CD8-positive, alpha-beta memory T cell (primary cell): ENCODE results near the gene TGM6. TPM values are rescaled to one million over a fixed set of nuclear protein-coding genes. Genes with fewer than 3 reads are reported as not detected.

Source experiments
- CTCF ChIA-PET: fragments of 350-600 bp; sonication (Branson Sonifier 250); formaldehyde crosslinking; loops from one replicate; lab custom pipeline; 2021; ENCODE audit warnings: antibody characterized with exemption; lab: Charles Lee
- POLR2A ChIA-PET: fragments of 350-600 bp; sonication (Branson Sonifier 250); formaldehyde crosslinking; loops from one replicate; lab custom pipeline; 2021; ENCODE audit warnings: antibody characterized with exemption; lab: Charles Lee
- DNase-seq, 5 donors: peaks; one replicate each; pipeline versions ENCODE4 v3.0.0 to v3.0.0-alpha.2; 2020 to 2022; ENCODE audit warnings: mixed read lengths in 1 of 5
- H3K27ac ChIP-seq: one replicate; pipeline ENCODE4 v1.7.0; 2013; ENCODE audit warnings: low read depth, mild to moderate bottlenecking, low read length, moderate library complexity
- H3K27me3 ChIP-seq: 2 replicates; pipeline ENCODE4 v1.7.0; 2013; ENCODE audit warnings: low read length, mild to moderate bottlenecking; ENCODE audit not compliant: insufficient read depth, poor library complexity, severe bottlenecking
- H3K36me3 ChIP-seq: 2 replicates; pipeline ENCODE4 v1.7.0; 2013; ENCODE audit warnings: mild to moderate bottlenecking, low read length, moderate library complexity; ENCODE audit not compliant: insufficient read depth
- H3K4me1 ChIP-seq: 2 replicates; pipeline ENCODE4 v1.7.0; 2013; ENCODE audit warnings: mild to moderate bottlenecking, low read length, moderate library complexity; ENCODE audit not compliant: insufficient read depth
- H3K4me3 ChIP-seq: 2 replicates; pipeline ENCODE4 v1.7.0; 2013; ENCODE audit warnings: mild to moderate bottlenecking, low read length
- H3K9me3 ChIP-seq: 2 replicates; pipeline ENCODE4 v1.7.0; 2013; ENCODE audit warnings: mild to moderate bottlenecking, low read length
- H3K27ac Mint-ChIP-seq, 8 donors: one replicate each; pipeline ENCODE4 v1.8.0; 2020 to 2021; ENCODE audit warnings: mixed read lengths in 8 of 8, mild to moderate bottlenecking in 6 of 8, inconsistent platforms in 3 of 8, moderate library complexity in 3 of 8
- H3K27me3 Mint-ChIP-seq, 2 donors: one replicate each; pipeline ENCODE4 v1.8.0; 2020 to 2021; ENCODE audit warnings: mixed read lengths in 2 of 2, mild to moderate bottlenecking in 1 of 2, moderate library complexity in 1 of 2
- H3K36me3 Mint-ChIP-seq, 3 donors: one replicate each; pipeline ENCODE4 v1.8.0; 2020 to 2021; ENCODE audit warnings: mixed read lengths in 3 of 3, inconsistent platforms in 1 of 3, mild to moderate bottlenecking in 1 of 3
- H3K4me1 Mint-ChIP-seq, 3 donors: one replicate each; pipeline ENCODE4 v1.8.0; 2020 to 2021; ENCODE audit warnings: mixed read lengths in 3 of 3, inconsistent platforms in 1 of 3, mild to moderate bottlenecking in 1 of 3
- H3K4me3 Mint-ChIP-seq, 7 donors: one replicate each; pipeline ENCODE4 v1.8.0; 2020 to 2021; ENCODE audit warnings: mixed read lengths in 7 of 7, mild to moderate bottlenecking in 6 of 7, moderate library complexity in 4 of 7, inconsistent platforms in 2 of 7
- H3K9me3 Mint-ChIP-seq, 5 donors: one replicate each; pipeline ENCODE4 v1.8.0; 2020 to 2022; ENCODE audit warnings: mixed read lengths in 5 of 5, mild to moderate bottlenecking in 3 of 5, moderate library complexity in 2 of 5, inconsistent platforms in 1 of 5
- polyA plus RNA-seq: library from polyadenylated mRNA; unstranded; fragments of 300-500 nt; fragmentation: Illumina TruSeq; gene quantifications from one replicate; pipeline ENCODE4 v1.2.3, GENCODE V29; 2021
- total RNA-seq, 2 experiments: library from RNA; stranded (reverse); gene quantifications; one replicate each; pipeline ENCODE4 v1.2.3, GENCODE V29; 2021

Gene TGM6
- total RNA-seq, result not detected
- not detected for polyA plus RNA-seq

DNA sequence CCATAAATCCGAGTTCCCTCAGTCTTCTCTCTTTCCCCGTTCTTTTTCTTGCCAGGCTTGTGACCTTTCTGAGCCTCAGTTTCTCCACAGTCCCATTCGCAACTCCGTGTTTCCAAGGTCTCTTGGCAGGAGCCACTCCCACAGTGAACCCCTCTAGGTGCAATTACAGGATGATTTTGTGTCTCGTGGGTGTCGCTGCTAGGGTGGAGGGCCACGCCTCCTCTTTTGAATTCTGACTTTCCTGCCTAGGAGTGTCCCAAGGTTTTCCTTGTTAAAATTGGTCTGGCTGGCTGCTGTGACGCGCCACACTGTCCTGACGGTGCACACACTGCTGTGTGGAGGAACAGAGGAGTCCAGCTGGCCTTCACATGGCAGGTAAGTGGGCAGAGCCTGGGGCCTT is at the start of gene TGM6:
TGM6 (plus strand) TSS at position 301 of the 400 bp plus-strand sequence; CDS start at position 369, 68 bp downstream.
- H3K9me3 Mint-ChIP-seq, result peaks cover 0 to 2% (median 0%) of the 10 kb centered on the region in 5 donors
- H3K27ac Mint-ChIP-seq, result peak within 1 kb of the TSS in 6 of 8 donors; percentile 28 to 54 (median 37)
- Histone ChIP-seq H3K9me3 (no peaks in the 10 kb centered on the region), H3K4me1 (peaks cover 18% of the 10 kb centered on the region), H3K4me3 (no peak within 1 kb of the TSS), H3K27me3 (no peaks in the 10 kb centered on the region), H3K27ac (no peak within 1 kb of the TSS), H3K36me3 (no peaks in the 10 kb centered on the region)
- peaks cover 22 to 31% (median 24%) of the 10 kb centered on the region in 3 donors for H3K4me1 Mint-ChIP-seq
- no peak for DNase-seq
- ChIA-PET CTCF (no interaction called here), POLR2A (no interaction called here)
- H3K4me3 Mint-ChIP-seq, result peak within 1 kb of the TSS in 6 of 7 donors; percentile 9 to 63 (median 58)
- no peaks in the 10 kb centered on the region for H3K36me3 Mint-ChIP-seq
- peaks cover 9 to 11% of the 10 kb centered on the region in 2 donors for H3K27me3 Mint-ChIP-seq

DNA sequence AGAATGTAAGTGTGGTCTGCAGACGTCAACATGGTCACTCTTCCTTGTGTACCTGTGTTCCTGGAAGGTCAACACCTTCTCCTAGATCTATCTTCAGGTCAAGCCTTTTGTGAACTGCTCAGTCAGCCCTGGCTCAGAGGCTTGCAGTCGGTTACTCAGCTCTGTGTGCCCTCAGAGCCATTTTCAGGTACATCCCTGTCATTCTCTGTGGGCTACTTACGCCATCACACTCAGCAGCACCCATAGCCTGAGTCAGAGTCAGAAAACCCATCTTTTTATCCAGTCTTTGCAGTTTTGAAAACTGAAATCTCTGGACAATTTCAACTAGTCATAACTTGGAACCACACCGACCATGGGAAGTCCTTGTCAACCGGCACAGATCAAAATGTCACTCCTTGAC is 49.6 kb upstream of the TGM6 start:
- POLR2A ChIA-PET, result no interaction called here
- CTCF ChIA-PET, result no interaction called here
- Histone ChIP-seq H3K27ac (no peak overlapping the region), H3K27me3 (no peaks in the 10 kb centered on the region), H3K9me3 (no peaks in the 10 kb centered on the region), H3K4me1 (no peaks in the 10 kb centered on the region), H3K36me3 (no peaks in the 10 kb centered on the region), H3K4me3 (no peak overlapping the region)
- Mint-ChIP-seq H3K4me1 (no peaks in the 10 kb centered on the region), H3K4me3 (no peak overlapping the region), H3K36me3 (no peaks in the 10 kb centered on the region), H3K9me3 (no peaks in the 10 kb centered on the region), H3K27me3 (peaks cover 5 to 39% of the 10 kb centered on the region in 2 donors), H3K27ac (no peak overlapping the region)
- no peak for DNase-seq

GRCh38 chr20:2331901-2332565 is 48.7 kb upstream of the TGM6 start:
- ChIA-PET CTCF (no interaction called here), POLR2A (no interaction called here)
- DNase-seq, result no peak
- H3K9me3 ChIP-seq, result no peaks in the 10 kb centered on the region
- no peaks in the 10 kb centered on the region for H3K4me1 Mint-ChIP-seq
- no peak overlapping the region for H3K4me3 Mint-ChIP-seq
- no peaks in the 10 kb centered on the region for H3K9me3 Mint-ChIP-seq
- H3K4me3 ChIP-seq, result no peak overlapping the region
- H3K27ac ChIP-seq, result no peak overlapping the region
- no peaks in the 10 kb centered on the region for H3K36me3 ChIP-seq
- H3K27ac Mint-ChIP-seq, result no peak overlapping the region
- peaks cover 2 to 35% of the 10 kb centered on the region in 2 donors for H3K27me3 Mint-ChIP-seq
- H3K4me1 ChIP-seq, result no peaks in the 10 kb centered on the region
- H3K27me3 ChIP-seq, result no peaks in the 10 kb centered on the region
- no peaks in the 10 kb centered on the region for H3K36me3 Mint-ChIP-seq

DNA sequence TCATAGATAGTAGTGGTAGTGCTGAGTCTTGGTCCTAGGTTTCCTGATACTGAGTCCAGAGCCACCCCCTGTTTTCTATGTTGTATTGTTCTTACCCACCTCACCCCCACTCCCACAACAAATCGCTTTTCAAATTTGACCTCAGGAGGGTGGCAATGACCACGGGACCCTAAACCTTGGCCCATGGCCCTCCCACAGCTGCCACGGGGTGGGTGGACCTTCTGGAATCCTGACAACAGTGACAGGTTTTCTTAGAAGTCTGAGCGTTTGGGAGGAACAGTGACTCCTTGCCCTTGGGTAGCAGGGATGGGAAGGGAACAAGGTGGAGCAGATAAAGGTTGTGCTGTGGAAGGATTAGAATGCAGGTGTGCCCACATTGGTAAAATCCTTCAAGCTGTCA is 48.0 kb upstream of the TGM6 start:
- DNase-seq, result no peak
- Mint-ChIP-seq H3K9me3 (peaks cover 0 to 1% (median 0%) of the 10 kb centered on the region in 5 donors), H3K27me3 (peaks cover 2 to 35% of the 10 kb centered on the region in 2 donors), H3K36me3 (no peaks in the 10 kb centered on the region), H3K4me3 (no peak overlapping the region), H3K4me1 (no peaks in the 10 kb centered on the region), H3K27ac (no peak overlapping the region)
- Histone ChIP-seq H3K4me3 (no peak overlapping the region), H3K4me1 (no peaks in the 10 kb centered on the region), H3K9me3 (no peaks in the 10 kb centered on the region), H3K27ac (no peak overlapping the region), H3K27me3 (no peaks in the 10 kb centered on the region), H3K36me3 (no peaks in the 10 kb centered on the region)
- ChIA-PET POLR2A (no interaction called here), CTCF (no interaction called here)

GRCh38 chr20:2333821-2334220 is 46.9 kb upstream of the TGM6 start:
- Mint-ChIP-seq H3K27me3 (peaks cover 2 to 34% of the 10 kb centered on the region in 2 donors), H3K4me3 (no peak overlapping the region), H3K27ac (peak overlapping the region in 1 of 8 donors; percentile 9), H3K36me3 (no peaks in the 10 kb centered on the region), H3K4me1 (no peaks in the 10 kb centered on the region), H3K9me3 (peaks cover 0 to 1% (median 0%) of the 10 kb centered on the region in 5 donors)
- no peaks in the 10 kb centered on the region for H3K4me1 ChIP-seq
- H3K36me3 ChIP-seq, result no peaks in the 10 kb centered on the region
- no peak overlapping the region for H3K27ac ChIP-seq
- no peaks in the 10 kb centered on the region for H3K9me3 ChIP-seq
- no peak overlapping the region for H3K4me3 ChIP-seq
- no peaks in the 10 kb centered on the region for H3K27me3 ChIP-seq
- DNase-seq, result no peak
- CTCF ChIA-PET, result no interaction called here
- POLR2A ChIA-PET, result no interaction called here

- H3K36me3 ChIP-seq, result no peaks in the 10 kb centered on the region
- Mint-ChIP-seq H3K4me1 (no peaks in the 10 kb centered on the region), H3K27me3 (peaks cover 0 to 27% of the 10 kb centered on the region in 2 donors), H3K27ac (no peak overlapping the region), H3K4me3 (no peak overlapping the region), H3K9me3 (peaks cover 0 to 4% (median 0%) of the 10 kb centered on the region in 5 donors), H3K36me3 (no peaks in the 10 kb centered on the region)
- no peak overlapping the region for H3K4me3 ChIP-seq
- no peaks in the 10 kb centered on the region for H3K9me3 ChIP-seq
- CTCF ChIA-PET, result no interaction called here
- no peaks in the 10 kb centered on the region for H3K27me3 ChIP-seq
- no peak overlapping the region for H3K27ac ChIP-seq
- POLR2A ChIA-PET, result no interaction called here
- DNase-seq, result no peak
- H3K4me1 ChIP-seq, result no peaks in the 10 kb centered on the region
These were observed 45.4 kb upstream of the TGM6 start for GRCh38 chr20:2335096-2335870.

- DNase-seq, result no peak
- H3K27ac ChIP-seq, result no peak overlapping the region
- H3K27me3 ChIP-seq, result no peaks in the 10 kb centered on the region
- H3K9me3 ChIP-seq, result no peaks in the 10 kb centered on the region
- no peaks in the 10 kb centered on the region for H3K4me1 ChIP-seq
- no peaks in the 10 kb centered on the region for H3K36me3 Mint-ChIP-seq
- peaks cover 0 to 5% (median 0%) of the 10 kb centered on the region in 5 donors for H3K9me3 Mint-ChIP-seq
- H3K36me3 ChIP-seq, result no peaks in the 10 kb centered on the region
- no peak overlapping the region for H3K4me3 ChIP-seq
- no peak overlapping the region for H3K4me3 Mint-ChIP-seq
- peaks cover 2 to 38% of the 10 kb centered on the region in 2 donors for H3K27me3 Mint-ChIP-seq
- ChIA-PET CTCF (no interaction called here), POLR2A (no interaction called here)
- no peak overlapping the region for H3K27ac Mint-ChIP-seq
- no peaks in the 10 kb centered on the region for H3K4me1 Mint-ChIP-seq
These were observed 44.2 kb upstream of the TGM6 start for GRCh38 chr20:2336471-2336870.

GRCh38 chr20:2337142-2337541 is 43.6 kb upstream of the TGM6 start:
- Histone ChIP-seq H3K27ac (no peak overlapping the region), H3K9me3 (no peaks in the 10 kb centered on the region), H3K27me3 (no peaks in the 10 kb centered on the region), H3K4me3 (no peak overlapping the region), H3K4me1 (no peaks in the 10 kb centered on the region), H3K36me3 (no peaks in the 10 kb centered on the region)
- CTCF ChIA-PET, result no interaction called here
- no peak overlapping the region for H3K27ac Mint-ChIP-seq
- DNase-seq, result no peak
- POLR2A ChIA-PET, result no interaction called here
- H3K27me3 Mint-ChIP-seq, result peaks cover 2 to 42% of the 10 kb centered on the region in 2 donors
- no peak overlapping the region for H3K4me3 Mint-ChIP-seq
- H3K36me3 Mint-ChIP-seq, result no peaks in the 10 kb centered on the region
- peaks cover 0 to 7% (median 0%) of the 10 kb centered on the region in 5 donors for H3K9me3 Mint-ChIP-seq
- H3K4me1 Mint-ChIP-seq, result no peaks in the 10 kb centered on the region
